Transverse colon (tissue), 4 donors: ENCODE measurements around the gene FBN2. TPM values are rescaled to one million over a fixed set of nuclear protein-coding genes. Genes with fewer than 3 reads are reported as not detected.

Experiments
- DNase-seq: peaks from one replicate; pipeline ENCODE4 v3.0.0-alpha.2; 2019
- H3K27ac ChIP-seq, 4 donors: fragments of 200-600 bp; sonication (generic); 2 replicates each; pipeline ENCODE4 v1.5.1; 2016 to 2018; ENCODE audit warnings: inconsistent platforms in 4 of 4
- H3K27me3 ChIP-seq: fragments of 200-600 bp; sonication (generic); 2 replicates; pipeline ENCODE4 v1.5.1; 2017; ENCODE audit warnings: inconsistent platforms
- H3K36me3 ChIP-seq, 4 donors: fragments of 200-600 bp; sonication (generic); 2 replicates each; pipeline ENCODE4 v1.5.1; 2017 to 2019; ENCODE audit warnings: inconsistent platforms in 4 of 4
- H3K4me1 ChIP-seq, 4 donors: fragments of 200-600 bp; sonication (generic); 2 replicates each; pipeline ENCODE4 v1.5.1; 2017 to 2020; ENCODE audit warnings: inconsistent platforms in 4 of 4
- H3K4me3 ChIP-seq, 4 donors: fragments of 200-600 bp; sonication (generic); 1 replicate in 1 of 4; 2 replicates in 3 of 4; pipeline versions ENCODE4 v1.5.1 to v1.6.1; 2017 to 2019; ENCODE audit warnings: inconsistent platforms in 4 of 4
- H3K9me3 ChIP-seq, 2 donors: fragments of 200-600 bp; sonication (generic); 2 replicates each; pipeline ENCODE4 v1.5.1; 2017 to 2019; ENCODE audit warnings: inconsistent platforms in 2 of 2
- EP300 ChIP-seq: sonication (generic); formaldehyde crosslinking; IDR thresholded peaks from one replicate; pipeline ENCODE4 v1.6.1; 2017; ENCODE audit warnings: antibody characterized with exemption, low read depth
- POLR2A ChIP-seq: fragments of 450-650 bp; IDR thresholded peaks from one replicate; pipeline ENCODE4 v1.6.1; 2016; ENCODE audit warnings: antibody characterized with exemption, mild to moderate bottlenecking, moderate library complexity
- POLR2AphosphoS5 ChIP-seq, 3 donors: sonication (generic); formaldehyde crosslinking; IDR thresholded peaks; one replicate each; pipeline ENCODE4 v1.6.1; 2016; ENCODE audit warnings: antibody characterized with exemption in 3 of 3
- WGBS, 2 donors: methylation state at CpG; one replicate each; pipeline ENCODE4 v1.1.5; 2018; ENCODE audit warnings: low coverage in 1 of 2; 5-methylcytosine and 5-hydroxymethylcytosine counted together
- in situ Hi-C, 4 donors: fragments of 200-750 bp; cut with MboI; loops; one replicate each; pipeline versions ENCODE4 v1.15.0 to v1.15.1; 2017; ENCODE audit warnings: low sequenced_read_pairs in 3 of 4, low pct_ligation_motif_present in 1 of 4, low pct_unique_long_range_greater_than_20kb in 1 of 4
- intact Hi-C: fragments of 100-400 bp; cut with DNase I; formaldehyde crosslinking; loops from one replicate; pipeline ENCODE4 v1.15.1; 2023; ENCODE audit warnings: low total_unique reads
- total RNA-seq, 4 donors: library from RNA; depleted of rRNA; stranded (reverse); fragments of >200 nt; gene quantifications; one replicate each; pipeline ENCODE4 v1.1.0, GENCODE V29; 2016
- TF ChIP-seq, protein P1 (sequence below), 5 experiments: fragments of 200-600 bp in 3 of 5; fragments of 450-650 bp in 2 of 5; sonication (generic) in 3 of 5; IDR thresholded peaks; 1 replicate in 2 of 5; 2 replicates in 3 of 5; pipeline ENCODE4 v1.5.1; 2016 to 2017; ENCODE audit warnings: antibody characterized with exemption in 5 of 5, inconsistent platforms in 3 of 5, mild to moderate bottlenecking in 2 of 5, moderate library complexity in 1 of 5

The FBN2 gene
- total RNA-seq, 4 donors from 2014 or later, result 0.79 to 16.1 (median 2.6) TPM

- Histone ChIP-seq H3K27ac (no peak overlapping the region), H3K4me1 (no peaks in the 10 kb centered on the region), H3K27me3 (no peaks in the 10 kb centered on the region), H3K4me3 (no peak overlapping the region), H3K36me3 (no peaks in the 10 kb centered on the region), H3K9me3 (no peaks in the 10 kb centered on the region)
- intact Hi-C loops (no loop called here), in situ Hi-C loops (no loop called here)
- TF ChIP-seq POLR2AphosphoS5 (IDR thresholded peaks at IDR 0.05) (no peak), POLR2A (no peak), EP300 (no peak)
- TF ChIP-seq, protein P1, sequence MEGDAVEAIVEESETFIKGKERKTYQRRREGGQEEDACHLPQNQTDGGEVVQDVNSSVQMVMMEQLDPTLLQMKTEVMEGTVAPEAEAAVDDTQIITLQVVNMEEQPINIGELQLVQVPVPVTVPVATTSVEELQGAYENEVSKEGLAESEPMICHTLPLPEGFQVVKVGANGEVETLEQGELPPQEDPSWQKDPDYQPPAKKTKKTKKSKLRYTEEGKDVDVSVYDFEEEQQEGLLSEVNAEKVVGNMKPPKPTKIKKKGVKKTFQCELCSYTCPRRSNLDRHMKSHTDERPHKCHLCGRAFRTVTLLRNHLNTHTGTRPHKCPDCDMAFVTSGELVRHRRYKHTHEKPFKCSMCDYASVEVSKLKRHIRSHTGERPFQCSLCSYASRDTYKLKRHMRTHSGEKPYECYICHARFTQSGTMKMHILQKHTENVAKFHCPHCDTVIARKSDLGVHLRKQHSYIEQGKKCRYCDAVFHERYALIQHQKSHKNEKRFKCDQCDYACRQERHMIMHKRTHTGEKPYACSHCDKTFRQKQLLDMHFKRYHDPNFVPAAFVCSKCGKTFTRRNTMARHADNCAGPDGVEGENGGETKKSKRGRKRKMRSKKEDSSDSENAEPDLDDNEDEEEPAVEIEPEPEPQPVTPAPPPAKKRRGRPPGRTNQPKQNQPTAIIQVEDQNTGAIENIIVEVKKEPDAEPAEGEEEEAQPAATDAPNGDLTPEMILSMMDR (IDR thresholded peaks at IDR 0.05), result no peak
- 33 to 89% methylated on average over 1 to 8 of the region's 8 CpGs for WGBS, 2 donors
- DNase-seq, result no peak
Observed at GRCh38 chr5:128395073-128395472, 143.0 kb downstream of the FBN2 start.

DNA sequence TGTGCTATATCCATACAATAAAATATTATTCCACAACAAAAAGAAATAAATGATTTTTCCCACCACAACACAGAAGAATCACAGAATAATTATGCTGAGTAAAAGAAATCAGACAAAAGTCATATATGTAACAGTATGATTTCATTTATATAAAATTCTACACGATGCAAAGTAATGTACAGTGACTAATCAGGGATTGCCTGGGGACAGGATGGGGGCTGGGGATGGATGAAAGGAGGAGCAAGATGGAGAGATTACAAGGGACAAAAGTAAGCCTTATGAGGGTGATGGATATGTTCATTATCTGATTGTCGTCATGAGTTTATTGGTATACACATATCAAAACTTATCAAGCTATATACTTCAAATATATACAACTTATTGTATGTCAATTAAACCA lies 154.0 kb downstream of the FBN2 start:
- WGBS, 2 donors, result 58 to 61% methylated on average over 2 of the region's 2 CpGs
- Histone ChIP-seq H3K27ac (no peak overlapping the region), H3K9me3 (no peaks in the 10 kb centered on the region), H3K27me3 (no peaks in the 10 kb centered on the region), H3K4me3 (no peak overlapping the region), H3K36me3 (no peaks in the 10 kb centered on the region), H3K4me1 (no peaks in the 10 kb centered on the region)
- DNase-seq, result no peak
- intact Hi-C loops (no loop called here), in situ Hi-C loops (no loop called here)
- TF ChIP-seq, protein P1 (IDR thresholded peaks at IDR 0.05), result no peak
- TF ChIP-seq POLR2A, result no peak

DNA sequence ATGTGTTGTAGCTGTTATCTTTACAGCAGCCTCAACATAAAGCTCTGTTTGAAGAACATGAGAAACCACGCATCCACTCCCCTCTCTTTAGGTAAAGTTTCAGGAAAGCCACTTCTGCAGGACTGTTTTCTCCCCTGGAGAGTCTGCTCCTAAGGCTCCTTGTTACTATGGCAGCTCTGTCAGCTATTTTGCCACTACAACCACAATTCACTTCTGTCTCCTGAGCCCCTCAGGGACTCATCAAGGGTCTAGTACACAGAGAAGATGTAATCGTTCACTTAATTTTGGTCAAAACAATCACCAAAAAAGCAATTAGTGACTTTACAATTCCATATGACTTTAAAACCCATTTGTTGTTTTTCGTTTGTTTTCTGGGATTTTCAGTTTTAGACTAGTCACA lies 157.7 kb downstream of the FBN2 start:
- H3K9me3 ChIP-seq, result no peaks in the 10 kb centered on the region
- 63 to 69% methylated on average over 3 of the region's 3 CpGs for WGBS, 2 donors
- H3K27ac ChIP-seq, result no peak overlapping the region
- H3K4me3 ChIP-seq, result no peak overlapping the region
- no peak for TF ChIP-seq POLR2AphosphoS5 (IDR thresholded peaks at IDR 0.05)
- TF ChIP-seq POLR2A, result no peak
- no peaks in the 10 kb centered on the region for H3K27me3 ChIP-seq
- no peaks in the 10 kb centered on the region for H3K4me1 ChIP-seq
- no peak for DNase-seq
- H3K36me3 ChIP-seq, result no peaks in the 10 kb centered on the region
- intact Hi-C loops, result no loop called here
- in situ Hi-C loops, result no loop called here

GRCh38 chr5:128378632-128379031 lies 159.4 kb downstream of the FBN2 start:
- no peak overlapping the region for H3K27ac ChIP-seq
- H3K4me3 ChIP-seq, result no peak overlapping the region
- no peak for DNase-seq
- no peaks in the 10 kb centered on the region for H3K36me3 ChIP-seq
- H3K27me3 ChIP-seq, result no peaks in the 10 kb centered on the region
- in situ Hi-C loops, result no loop called here
- 54 to 66% methylated on average over 1 of the region's 1 CpG for WGBS, 2 donors
- H3K9me3 ChIP-seq, result no peaks in the 10 kb centered on the region
- TF ChIP-seq, protein P1 (IDR thresholded peaks at IDR 0.05), result no peak
- TF ChIP-seq POLR2A (no peak), EP300 (no peak), POLR2AphosphoS5 (IDR thresholded peaks at IDR 0.05) (no peak)
- H3K4me1 ChIP-seq, result no peaks in the 10 kb centered on the region
- intact Hi-C loops, result no loop called here

- Histone ChIP-seq H3K4me3 (no peak overlapping the region), H3K4me1 (no peaks in the 10 kb centered on the region), H3K9me3 (no peaks in the 10 kb centered on the region), H3K27ac (no peak overlapping the region), H3K36me3 (no peaks in the 10 kb centered on the region), H3K27me3 (no peaks in the 10 kb centered on the region)
- intact Hi-C loops (no loop called here), in situ Hi-C loops (no loop called here)
- TF ChIP-seq, protein P1 (IDR thresholded peaks at IDR 0.05), result no peak
- TF ChIP-seq EP300 (no peak), POLR2A (no peak), POLR2AphosphoS5 (IDR thresholded peaks at IDR 0.05) (no peak)
- 72% methylated on average over 2 of the region's 2 CpGs; no CpG with 5 or more reads in 1 of the 2 donors for WGBS, 2 donors
- DNase-seq, result no peak
Observed at GRCh38 chr5:128378196-128378595, 159.8 kb downstream of the FBN2 start.
